HG02759 (cell line): Measurements from ENCODE around the gene GGCX.
"Not testable (repeated sequence)": the region's sequence is repeated elsewhere in the genome, so short reads cannot be mapped to it uniquely, and the experiment has no call there.

Source experiments
- ATAC-seq: cut with Tn5 transposase; IDR thresholded peaks from one replicate; pipeline ENCODE4 v1.9.1; 2021; ENCODE audit warnings: mild to moderate bottlenecking, moderate library complexity; ENCODE audit not compliant: unreplicated experiment

Gene GGCX

DNA sequence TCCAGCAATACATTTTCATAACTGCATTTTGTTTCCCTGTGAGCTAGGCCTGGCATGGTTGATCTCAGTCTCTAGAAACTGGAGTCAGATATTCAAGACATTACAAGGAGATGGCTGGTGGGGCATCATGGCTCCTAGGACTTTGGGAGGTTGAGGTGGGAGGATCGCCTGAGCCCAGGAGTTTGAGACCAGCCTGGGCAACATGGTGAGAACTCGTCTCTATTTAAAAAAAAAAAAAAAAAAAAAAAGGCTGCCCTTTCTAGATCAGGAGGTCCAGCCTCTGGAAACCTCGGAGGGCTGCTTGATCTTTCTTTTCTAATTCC lies 15.7 kb upstream of the GGCX start:
- ATAC-seq, result no peak

DNA sequence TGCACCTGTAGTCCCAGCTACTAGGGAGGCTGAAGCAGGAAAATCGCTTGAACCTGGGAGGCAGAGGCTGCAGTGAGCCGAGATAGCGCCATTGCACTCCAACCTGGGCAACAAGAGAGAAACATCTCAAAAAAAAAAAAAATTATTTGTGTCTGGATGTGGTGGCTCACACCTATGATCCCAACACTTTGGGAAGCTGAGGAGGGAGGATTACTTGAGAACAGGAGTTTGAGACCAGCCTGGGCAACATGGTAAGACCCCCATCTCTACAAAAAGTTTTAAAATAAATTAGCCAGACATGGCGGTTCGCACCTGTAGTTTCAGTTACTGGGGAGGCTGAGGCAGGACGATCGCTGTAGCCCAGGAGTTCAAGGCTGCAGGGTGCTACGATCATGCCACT lies 14.4 kb upstream of the GGCX start:
- ATAC-seq, result no peak

- no peak for ATAC-seq
Measured at GRCh38 chr2:85566265-85566664, 5.0 kb upstream of the GGCX start.

- no peak for ATAC-seq
Measured at GRCh38 chr2:85564144-85564563, 2.9 kb upstream of the GGCX start.

DNA sequence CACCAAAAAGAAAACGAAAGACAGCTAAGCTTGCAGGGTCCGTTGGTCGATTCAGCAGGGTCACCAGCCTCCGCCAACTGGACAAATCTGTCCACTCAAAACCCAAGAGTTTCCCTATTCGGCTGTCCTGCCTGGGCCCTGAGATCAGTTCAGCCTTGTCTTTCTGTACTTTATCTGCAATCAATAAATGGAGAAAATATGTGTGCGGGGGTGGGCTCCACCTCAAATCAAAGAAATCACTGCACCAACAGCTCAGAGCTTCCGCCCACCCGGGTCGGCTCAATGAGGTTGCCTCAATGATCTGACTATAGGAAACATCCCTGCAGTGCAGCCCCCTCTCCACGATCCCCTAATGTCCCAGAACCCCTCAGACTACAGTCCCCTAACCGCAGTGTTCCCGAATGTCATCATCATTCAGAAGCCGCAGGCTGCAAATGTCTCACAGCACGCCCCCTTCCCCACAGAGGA lies 447 bp downstream of the GGCX start:
- ATAC-seq, result peak; percentile 16

DNA sequence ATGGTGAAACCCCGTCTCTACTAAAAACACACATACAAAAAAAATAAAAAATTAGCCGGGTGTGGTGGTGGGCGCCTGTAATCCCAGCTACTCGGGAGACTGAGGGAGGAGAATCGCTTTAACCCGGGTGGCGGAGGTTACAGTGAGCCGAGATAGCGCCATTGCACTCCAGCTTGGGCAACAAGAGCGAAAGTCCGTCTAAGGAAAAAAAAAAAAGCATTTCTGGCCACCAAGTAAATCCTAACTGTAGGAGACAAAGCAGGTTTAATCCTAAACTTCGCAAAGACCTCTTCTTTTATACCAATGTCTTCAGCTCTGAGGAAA lies 928 bp downstream of the GGCX start:
- ATAC-seq, result not testable (repeated sequence)

- no peak for ATAC-seq
Measured at GRCh38 chr2:85558160-85558559, 3.1 kb downstream of the GGCX start.

GRCh38 chr2:85557130-85557529 lies 4.2 kb downstream of the GGCX start:
- ATAC-seq, result no peak

GRCh38 chr2:85554980-85555612 lies 6.2 kb downstream of the GGCX start:
- ATAC-seq, result no peak

GRCh38 chr2:85553184-85553583 lies 8.1 kb downstream of the GGCX start:
- no peak for ATAC-seq

GRCh38 chr2:85551698-85552678 lies 9.3 kb downstream of the GGCX start:
- peak; percentile 76 for ATAC-seq

- no peak for ATAC-seq
Measured at GRCh38 chr2:85550486-85550885, 10.8 kb downstream of the GGCX start.

GRCh38 chr2:85549826-85550225 lies 11.5 kb downstream of the GGCX start:
- no peak for ATAC-seq

DNA sequence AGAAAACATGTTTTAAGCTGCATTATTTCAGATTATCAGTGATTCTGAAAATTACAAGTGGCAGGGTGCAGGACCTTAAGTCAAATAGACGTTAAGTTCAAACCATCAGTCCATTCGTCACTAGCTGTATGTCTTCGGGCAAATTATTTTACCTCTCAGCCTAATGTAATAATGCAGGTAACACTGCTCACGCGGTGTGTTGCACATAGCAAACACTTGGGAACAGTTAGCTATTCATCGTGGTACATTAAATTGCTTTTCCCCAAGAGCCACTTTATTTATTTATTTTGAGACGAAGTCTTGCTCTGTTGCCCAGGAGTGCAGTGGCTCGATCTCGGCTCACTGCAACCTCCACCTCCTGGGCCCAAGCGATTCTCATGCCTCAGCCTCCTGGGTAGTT lies 12.2 kb downstream of the GGCX start:
- no peak for ATAC-seq

DNA sequence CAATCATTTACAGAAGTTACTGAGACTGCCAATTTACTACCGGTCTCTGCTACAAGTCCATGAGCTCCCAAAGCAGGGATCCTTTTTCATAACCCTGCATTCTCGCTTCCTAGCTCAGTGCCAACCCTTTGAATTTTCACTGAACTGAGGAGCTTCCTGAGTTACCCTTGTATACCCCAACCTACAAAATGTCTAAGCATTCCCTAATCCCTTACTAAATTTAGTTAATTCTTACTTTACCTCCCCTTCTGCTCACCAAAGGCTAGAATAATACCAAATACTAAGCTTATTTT lies 12.7 kb downstream of the GGCX start:
- ATAC-seq, result no peak

DNA sequence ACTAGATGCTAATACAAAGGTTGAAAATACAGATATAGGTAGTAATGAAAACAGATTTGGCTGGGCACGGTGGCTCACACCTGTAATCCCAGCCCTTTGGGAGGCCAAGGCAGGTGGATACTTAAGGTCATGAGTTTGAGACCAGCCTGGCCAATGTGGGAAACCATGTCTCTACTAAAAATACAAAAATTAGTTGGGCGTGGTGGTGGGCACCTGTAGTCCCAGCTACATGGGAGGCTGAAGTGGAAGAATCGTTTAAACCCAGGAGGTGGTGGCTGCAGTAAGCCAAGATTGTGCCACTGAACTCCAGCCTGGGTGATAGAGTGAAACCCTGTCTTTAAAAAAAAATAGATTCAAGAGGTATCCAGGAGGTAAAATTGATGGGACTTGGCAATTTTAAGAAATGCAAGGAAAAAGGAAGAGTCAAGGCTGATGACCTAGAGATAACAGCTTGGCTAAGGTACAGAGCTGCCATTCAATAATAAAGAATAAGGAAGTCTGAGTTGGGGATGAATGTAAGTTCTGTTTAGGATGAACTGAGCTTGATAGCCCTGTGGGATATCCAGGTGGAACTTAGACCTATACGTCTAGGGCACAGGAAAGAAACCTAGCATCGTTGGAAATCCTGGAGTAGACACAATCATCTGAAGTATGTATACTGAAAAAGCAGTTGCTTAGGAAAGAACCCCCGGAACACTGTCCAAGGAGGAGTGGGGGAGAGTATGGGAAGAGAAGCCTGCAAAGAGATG lies 13.3 kb downstream of the GGCX start:
- ATAC-seq, result no peak

- no peak for ATAC-seq
Measured at GRCh38 chr2:85547089-85547858, 14.0 kb downstream of the GGCX start.

GRCh38 chr2:85545780-85546240 lies 15.5 kb downstream of the GGCX start:
- ATAC-seq, result no peak

DNA sequence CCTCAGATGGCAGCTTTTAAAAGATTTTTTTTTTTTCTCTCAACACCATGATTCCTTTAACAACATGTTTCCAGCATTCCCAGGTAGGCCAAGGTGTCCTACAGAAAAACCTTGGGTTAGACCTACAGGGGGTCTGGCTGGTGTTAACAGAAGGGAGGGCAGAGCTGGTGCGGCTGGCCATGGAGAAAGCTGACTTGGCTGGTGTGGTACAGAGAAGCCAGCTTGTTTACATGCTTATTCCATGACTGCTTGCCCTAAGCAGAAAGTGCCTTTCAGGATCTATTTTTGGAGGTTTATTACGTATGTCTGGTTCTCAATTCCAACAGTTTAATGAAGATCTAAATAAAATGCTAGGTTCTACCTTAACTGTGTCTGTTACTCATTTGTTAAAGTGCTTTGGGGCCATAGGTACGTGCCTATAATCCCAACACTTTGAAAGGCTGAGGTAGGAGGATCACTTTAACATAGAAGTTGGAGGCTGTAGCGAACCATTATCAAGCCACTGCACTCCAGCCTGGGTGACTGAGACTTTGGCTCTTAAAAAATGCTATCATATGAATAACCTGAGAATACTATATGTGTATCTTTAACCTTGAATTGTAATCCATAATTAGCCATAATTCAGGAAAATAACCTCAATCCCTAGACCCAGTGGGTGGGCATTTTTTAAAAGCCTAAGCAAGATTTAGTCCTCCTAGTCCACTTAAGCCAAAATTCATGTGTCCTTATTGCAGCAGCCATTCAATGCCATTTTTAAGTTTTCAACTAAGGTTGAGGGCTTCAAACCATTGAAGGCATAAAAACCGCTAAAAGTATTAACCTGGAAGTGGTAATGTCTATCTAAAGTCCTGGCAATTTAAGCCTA lies 16.1 kb downstream of the GGCX start:
- ATAC-seq, result not testable (repeated sequence)

- ATAC-seq, result not testable (repeated sequence)
Measured at GRCh38 chr2:85544254-85544691, 17.0 kb downstream of the GGCX start.
